Measurements from ENCODE around the gene SMAD3. TPM values are rescaled to one million over a fixed set of nuclear protein-coding genes. Genes with fewer than 3 reads are reported as not detected.

Gene SMAD3
- total RNA-seq, 1 experiment from 2014 or later = 46.7 TPM

DNA sequence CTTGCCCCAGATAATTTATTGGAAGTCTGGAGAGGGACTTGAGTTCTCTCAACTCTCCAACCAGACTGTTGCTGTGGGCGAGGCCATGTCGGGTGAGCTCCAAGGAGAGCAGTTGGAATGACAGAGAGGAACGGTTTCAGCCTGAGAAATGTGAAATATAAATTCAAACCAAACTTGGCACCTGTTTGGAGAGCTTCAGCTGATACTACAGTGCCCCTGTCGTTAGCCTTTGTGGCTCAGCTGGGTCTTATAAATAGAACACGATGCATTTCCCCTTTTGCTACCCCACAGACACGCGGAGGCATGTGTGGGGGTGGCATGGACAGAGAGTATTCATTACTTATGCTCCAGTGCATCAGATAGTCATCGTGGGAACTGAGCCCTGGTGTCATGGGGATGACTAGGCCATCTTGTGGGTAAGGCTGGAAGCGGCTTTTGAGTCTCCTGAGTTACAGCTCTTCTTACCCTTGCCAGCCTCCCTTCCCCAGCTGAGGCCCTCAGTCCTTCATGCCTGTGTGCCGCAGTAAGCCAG, 15.6 kb downstream of the SMAD3 start:
- peak; percentile 94 for DNase-seq (ENCODE audit: low read depth)

DNA sequence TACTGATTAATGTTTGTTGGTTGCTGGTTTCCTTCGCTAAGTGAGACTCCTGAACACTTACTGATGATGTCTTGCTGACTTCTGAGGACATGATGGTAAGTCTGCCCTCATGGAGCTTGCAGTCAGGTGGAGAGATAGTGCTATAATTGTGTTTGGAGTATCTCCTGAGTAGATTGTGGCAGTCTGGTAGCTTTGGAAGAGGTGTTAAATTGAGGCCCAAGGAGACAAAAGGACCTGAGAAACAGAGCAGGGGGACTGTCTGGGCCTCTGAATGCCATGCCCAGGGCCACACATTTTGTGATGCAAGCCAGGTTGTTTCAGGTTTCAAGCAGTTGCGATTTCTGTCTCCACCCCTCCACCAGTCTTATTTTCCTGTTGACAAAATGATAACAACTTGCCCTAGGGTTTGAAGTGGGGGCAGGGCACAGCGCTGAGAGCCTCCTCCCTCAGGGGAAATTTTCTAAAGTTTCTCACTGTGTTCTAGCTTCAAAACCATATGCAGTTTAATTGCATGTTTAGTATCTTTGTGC, 16.7 kb downstream of the SMAD3 start:
- DNase-seq (ENCODE audit: low read depth) = peak; percentile 70

- no peak for DNase-seq (ENCODE audit: low read depth)
Measured at GRCh38 chr15:67083135-67083762, 17.8 kb downstream of the SMAD3 start.

DNA sequence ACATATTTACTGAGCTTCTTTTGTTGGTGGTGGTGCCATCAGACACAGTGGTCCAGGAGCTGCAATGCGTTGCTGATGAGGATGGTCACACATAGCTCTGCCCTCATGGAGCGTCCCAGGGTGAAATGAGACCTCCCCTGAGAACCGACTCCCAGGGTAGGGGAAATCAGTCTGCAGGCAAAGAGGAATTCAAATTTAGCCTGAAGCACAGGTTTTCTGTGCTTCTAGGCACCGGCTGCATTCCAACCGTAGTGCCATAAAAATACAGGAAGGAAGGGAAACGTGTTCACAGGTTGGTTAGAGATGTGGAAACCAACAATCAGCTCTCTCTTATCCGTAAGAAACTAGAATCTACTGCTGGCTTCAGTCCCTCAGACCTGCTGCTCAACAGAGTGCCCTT, 19.2 kb downstream of the SMAD3 start:
- peak; percentile 55 for DNase-seq (ENCODE audit: low read depth)

DNA sequence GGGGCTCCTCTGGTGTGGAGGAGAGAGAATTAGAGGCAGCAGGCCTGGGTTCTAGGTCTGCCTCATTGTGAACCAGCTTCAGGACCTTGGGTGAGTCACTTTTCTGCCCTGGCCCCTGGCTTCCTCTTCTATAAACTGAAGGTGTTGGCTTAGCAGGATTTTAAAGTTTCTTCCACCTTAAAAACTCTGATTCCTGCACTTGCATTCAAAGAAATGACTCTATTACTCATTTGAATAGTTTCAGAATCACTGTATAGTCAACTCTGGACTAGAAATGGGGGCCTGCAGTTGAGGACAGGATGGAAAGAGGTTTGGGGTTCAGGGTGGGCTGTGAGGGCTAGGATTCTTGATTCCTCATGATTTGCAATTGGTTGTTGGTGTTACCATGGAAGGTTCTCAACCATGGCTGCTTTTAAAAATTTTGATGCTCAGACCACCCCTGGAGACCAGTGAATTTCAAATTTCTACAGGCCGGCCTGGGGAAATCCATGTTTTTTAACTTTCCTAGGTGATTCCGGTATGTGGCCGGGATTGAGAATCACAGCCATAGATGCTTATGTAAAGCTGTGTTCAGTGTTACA, 19.9 kb downstream of the SMAD3 start:
- DNase-seq (ENCODE audit: low read depth) = peak; percentile 61

DNA sequence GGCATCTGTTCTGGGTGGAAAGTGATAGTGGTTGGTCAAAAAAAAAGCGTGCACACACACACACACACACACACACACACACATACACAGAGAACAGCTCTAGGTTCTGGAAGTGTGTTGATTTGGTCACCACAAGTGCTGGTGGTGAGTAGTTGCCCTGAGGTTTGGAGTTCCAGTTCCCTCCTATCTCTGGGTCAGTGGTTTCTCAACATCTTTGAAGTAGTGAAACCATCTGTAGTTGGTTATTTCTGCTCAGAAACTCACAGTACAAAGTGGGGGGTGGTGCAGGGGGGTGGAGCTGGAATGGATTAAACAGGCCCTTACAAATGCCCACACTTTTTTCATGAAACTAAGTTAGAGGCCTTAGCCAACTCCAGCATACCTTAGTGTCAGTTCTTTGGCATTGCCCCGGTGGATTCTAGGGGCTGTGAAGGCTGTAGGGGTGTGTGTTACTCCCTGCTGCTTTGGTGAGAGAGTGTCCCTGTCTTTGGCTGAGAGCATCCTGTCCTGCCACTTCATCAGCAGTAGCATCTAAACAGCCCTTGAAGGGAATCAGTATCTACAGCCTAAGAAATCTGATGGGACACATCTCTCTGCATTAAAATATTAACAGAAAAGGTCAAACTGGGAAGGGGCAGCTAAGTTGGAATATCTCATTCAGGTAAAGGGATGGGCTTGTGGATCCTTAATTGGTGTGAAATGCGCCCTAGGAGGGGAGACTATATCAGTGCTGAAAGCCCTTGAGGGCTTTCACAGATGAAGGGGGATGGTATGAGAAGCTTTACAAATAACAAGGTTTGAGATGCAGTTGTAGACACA, 20.6 kb downstream of the SMAD3 start:
- DNase-seq (ENCODE audit: low read depth) = peak; percentile 89

DNA sequence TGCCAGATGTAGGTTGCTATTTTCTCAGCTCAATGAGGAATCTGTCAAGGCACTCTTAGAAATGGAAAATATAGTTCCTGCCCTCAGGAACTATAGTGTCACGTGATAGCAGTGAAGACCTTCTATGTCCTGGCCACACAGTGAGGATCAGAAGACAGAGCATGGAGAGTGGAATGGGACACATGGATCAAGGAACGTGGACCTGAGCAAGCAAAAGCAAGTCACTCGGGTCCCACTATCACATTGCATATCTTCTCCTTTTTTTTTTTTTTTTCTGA, 21.2 kb downstream of the SMAD3 start:
- no peak for DNase-seq (ENCODE audit: low read depth)

- no peak for DNase-seq (ENCODE audit: low read depth)
Measured at GRCh38 chr15:67087507-67088172, 22.2 kb downstream of the SMAD3 start.

DNA sequence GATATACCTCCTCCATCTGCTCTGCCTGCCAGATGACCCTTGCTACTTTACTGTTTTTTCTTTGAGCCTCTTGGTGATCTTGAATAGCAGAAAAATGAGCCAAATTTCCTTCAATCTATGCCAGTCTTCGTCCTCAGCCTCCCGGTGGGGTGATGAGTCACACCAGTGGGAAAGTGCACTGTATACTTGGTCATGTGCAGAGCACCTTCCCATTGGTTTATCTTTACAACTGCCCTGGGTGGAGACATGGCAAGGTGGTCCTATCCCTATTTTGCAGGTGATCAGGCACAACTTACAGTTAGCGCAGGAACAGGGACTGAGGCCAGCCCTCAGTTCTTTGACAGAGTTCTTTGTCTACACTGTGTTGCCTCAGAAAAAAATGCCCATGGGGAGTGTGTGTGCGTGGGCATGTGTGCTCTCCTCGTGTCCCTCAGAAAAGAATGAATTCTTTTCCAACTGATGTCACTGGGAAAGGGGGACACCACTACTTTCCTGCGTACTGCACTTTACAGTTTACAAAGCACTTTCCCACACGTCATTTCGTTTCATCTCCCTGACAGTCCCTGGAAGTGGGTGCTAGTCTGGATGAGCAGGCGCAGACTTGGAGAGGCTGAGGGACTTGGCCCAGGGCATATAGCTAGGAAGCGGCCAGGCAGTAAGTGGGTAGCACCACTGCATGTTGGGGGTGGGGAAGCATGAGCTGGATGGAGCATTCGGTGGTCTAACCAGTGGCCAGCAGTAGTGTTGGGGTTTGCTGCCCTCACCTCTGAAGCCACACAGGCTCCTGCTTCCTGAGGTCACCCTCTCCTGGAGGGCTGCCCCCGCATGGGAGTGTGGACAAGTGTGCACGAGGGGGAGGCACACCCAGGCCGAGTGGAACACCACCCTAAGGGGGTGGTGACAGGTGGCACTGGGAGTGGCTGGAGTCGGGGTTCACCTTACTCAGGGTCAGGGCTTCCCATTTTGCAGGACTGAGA, 24.1 kb downstream of the SMAD3 start:
- peak; percentile 92 for DNase-seq (ENCODE audit: low read depth)

GRCh38 chr15:67090297-67091070, 25.1 kb downstream of the SMAD3 start:
- DNase-seq (ENCODE audit: low read depth) = peak; percentile 51

DNA sequence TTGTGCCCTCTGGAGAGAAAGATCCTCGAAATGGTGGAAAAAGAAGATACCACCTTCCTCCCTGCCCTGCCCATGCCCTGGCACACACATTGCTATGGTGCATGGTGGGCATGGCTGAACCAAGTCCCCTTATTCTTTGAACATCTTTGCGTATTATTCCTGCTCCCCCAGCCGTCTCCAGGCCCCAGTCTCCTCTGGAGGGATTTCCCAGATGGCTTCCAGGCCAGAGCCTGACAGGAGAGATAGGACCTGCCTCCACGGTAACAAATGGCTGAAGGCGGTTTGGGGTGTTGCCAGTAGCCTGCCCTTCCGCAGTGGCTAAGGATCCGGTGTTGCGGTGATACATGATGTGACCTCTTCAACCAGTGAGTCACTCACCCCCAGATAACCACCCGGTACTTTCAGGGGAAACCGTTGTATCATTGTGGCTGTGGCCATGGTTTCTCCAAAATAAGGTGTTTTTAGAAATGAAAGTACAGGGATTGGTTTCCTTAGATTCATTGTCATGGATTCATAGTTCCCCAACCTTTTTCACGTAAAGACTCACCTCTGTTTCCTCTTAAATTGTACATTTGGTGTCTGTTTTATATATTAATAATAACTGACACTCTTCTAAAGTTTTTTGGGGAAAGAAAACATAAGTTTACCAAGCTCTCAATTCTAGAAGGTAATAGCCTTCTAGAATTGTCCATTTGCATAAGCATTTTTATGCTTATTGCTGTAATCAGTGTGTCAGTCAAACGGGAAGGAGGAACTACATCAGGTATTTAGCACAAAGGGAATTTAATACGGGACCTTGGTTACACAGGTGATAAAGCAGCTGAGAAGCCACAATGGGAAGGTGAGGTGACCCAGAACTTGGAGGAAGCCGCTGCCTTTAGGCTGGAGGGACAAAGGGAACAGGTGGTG, 25.9 kb downstream of the SMAD3 start:
- peak; percentile 99 for DNase-seq (ENCODE audit: low read depth)

GRCh38 chr15:67091980-67092677, 26.7 kb downstream of the SMAD3 start:
- DNase-seq (ENCODE audit: low read depth) = no peak

- DNase-seq (ENCODE audit: low read depth) = no peak
Measured at GRCh38 chr15:67092752-67093503, 27.5 kb downstream of the SMAD3 start.

DNA sequence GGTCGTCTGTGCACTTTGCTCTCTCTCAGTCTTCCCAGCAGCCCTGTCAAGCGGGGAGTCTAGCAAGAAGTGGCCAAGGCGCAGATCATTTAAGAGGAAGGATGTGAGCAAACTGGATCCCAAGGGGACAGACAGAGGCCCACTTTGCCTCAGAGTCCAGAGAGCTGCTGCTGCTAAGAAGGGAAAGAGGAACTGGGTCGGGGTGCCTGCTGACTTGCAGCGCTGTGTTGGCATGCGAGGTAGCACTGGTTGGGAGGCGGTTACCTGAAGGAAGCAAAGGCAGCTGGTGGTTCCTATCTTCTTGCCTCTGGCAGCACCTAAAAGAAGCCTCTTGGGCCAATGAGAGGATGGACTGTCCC, 28.1 kb downstream of the SMAD3 start:
- no peak for DNase-seq (ENCODE audit: low read depth)

GRCh38 chr15:67094001-67094826, 28.8 kb downstream of the SMAD3 start:
- no peak for DNase-seq (ENCODE audit: low read depth)

- no peak for DNase-seq (ENCODE audit: low read depth)
Measured at GRCh38 chr15:67095912-67096311, 30.5 kb downstream of the SMAD3 start.
